ENCODE results near the gene PRKAG3. TPM values are rescaled to one million over a fixed set of nuclear protein-coding genes. Genes with fewer than 3 reads are reported as not detected.

The PRKAG3 gene
- total RNA-seq, 4 donors from 2014 or later = not detected

DNA sequence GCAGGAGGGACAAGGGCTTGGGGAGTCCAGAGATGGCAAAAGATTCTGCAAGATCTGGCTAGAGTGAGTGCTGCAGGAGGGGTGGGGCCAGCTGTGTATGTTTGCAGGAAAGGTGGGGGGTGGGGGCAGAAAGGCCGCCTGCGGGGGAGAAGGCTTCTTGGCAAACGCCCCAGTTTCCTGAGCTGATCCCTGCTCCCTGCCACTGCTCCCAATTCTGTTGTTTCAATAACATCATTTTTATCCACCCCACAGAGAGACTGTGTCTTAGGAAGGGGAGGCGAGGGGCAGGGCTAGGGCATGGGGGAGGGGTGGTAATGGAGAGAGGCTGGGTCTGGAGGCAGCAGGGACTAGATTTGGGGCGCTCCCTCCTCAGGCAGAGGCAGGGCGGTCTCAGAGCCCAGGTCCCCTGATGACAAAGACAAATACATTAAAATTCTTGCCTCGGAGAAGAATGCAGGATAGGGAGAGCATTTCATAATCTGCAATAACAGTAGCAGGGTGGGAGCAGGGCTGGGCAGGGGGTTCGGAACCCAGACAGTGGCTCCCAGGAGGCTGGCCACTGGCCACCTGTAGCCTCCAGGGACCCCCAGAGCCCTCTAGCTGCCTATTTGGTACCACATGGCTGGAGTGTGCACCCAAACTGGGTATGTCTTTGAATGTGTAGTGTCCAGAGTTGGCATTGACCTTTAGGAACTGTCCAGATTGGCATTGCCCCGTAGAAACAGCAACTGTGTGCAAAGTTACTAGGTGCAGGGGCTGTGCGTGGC, 26.0 kb upstream of the PRKAG3 start:
- Histone ChIP-seq H3K9me3 (no peaks in the 10 kb centered on the region), H3K36me3 (no peaks in the 10 kb centered on the region), H3K4me1 (peaks cover 0 to 32% (median 15%) of the 10 kb centered on the region in 3 donors), H3K27ac (no peak overlapping the region), H3K27me3 (peaks cover 97% of the 10 kb centered on the region), H3K4me3 (no peak overlapping the region)
- WGBS, 2 donors (ENCODE audit: low coverage in 1 of 2) = 13 to 23% methylated on average over 5 of the region's 10 CpGs
- ATAC-seq = no peak
- TF ChIP-seq POLR2A (IDR thresholded peaks at IDR 0.05) (no peak), EP300 (IDR thresholded peaks at IDR 0.05) (no peak), POLR2AphosphoS5 (IDR thresholded peaks at IDR 0.05) (no peak)
- TF ChIP-seq, protein P1, sequence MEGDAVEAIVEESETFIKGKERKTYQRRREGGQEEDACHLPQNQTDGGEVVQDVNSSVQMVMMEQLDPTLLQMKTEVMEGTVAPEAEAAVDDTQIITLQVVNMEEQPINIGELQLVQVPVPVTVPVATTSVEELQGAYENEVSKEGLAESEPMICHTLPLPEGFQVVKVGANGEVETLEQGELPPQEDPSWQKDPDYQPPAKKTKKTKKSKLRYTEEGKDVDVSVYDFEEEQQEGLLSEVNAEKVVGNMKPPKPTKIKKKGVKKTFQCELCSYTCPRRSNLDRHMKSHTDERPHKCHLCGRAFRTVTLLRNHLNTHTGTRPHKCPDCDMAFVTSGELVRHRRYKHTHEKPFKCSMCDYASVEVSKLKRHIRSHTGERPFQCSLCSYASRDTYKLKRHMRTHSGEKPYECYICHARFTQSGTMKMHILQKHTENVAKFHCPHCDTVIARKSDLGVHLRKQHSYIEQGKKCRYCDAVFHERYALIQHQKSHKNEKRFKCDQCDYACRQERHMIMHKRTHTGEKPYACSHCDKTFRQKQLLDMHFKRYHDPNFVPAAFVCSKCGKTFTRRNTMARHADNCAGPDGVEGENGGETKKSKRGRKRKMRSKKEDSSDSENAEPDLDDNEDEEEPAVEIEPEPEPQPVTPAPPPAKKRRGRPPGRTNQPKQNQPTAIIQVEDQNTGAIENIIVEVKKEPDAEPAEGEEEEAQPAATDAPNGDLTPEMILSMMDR (IDR thresholded peaks at IDR 0.05) = no peak

DNA sequence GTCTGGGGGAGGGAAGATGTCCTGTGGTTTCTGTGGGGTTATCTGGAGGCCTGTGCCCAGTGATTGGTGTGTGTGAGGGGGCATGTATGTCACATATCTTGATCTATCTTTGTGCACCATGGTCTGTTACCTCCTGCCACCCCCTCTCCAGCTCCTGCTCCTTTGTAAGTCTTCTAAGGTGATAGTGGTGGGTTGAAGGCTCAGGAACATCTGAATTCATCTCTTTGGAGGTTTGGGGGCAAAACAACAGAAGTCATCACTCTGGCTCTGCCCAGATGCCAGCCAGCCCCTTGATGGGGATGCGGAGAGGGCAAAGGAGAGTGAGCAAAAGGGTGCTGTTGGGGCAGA, 25.3 kb upstream of the PRKAG3 start:
- no CpG with 5 or more reads among the region's 1 CpG for WGBS, 2 donors (ENCODE audit: low coverage in 1 of 2)

DNA sequence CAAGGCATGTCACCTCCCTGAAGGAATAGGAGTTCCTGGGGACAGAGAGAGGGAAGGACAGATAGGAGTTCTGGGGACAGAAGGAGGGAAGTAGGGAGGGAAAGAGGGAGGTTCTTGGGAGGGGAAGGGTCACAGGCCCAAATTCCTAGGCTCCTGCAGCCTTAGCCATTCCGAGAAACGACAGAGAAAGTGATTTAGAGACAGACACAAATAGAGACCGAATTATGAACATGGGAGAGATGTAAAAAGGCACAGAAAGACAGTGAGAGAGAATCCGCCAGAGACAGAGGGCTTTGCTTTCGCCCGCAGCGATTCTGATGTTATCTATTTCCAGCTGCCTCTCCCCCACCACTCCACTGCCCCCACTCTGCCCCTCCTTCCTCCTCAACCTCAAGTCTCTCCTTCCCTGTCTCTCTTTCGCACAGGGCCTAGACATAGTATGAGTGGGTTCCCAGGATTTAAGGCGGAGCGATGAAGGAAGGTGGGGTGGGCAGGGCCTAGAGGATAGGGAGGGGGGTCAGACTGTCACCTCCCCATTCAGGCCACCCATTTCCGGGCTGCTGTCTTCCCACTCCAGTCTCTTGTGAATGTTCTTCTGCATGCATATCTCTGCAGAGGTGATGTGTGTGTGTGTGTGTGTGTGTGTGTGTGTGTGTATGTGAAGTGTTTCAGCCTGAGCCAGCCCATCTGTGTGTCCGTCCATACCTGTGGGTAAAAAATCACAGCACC, 24.7 kb upstream of the PRKAG3 start:
- Histone ChIP-seq H3K27me3 (peaks cover 97% of the 10 kb centered on the region), H3K9me3 (no peaks in the 10 kb centered on the region), H3K27ac (no peak overlapping the region), H3K4me1 (peaks cover 0 to 30% (median 15%) of the 10 kb centered on the region in 3 donors), H3K4me3 (no peak overlapping the region), H3K36me3 (no peaks in the 10 kb centered on the region)
- TF ChIP-seq EP300 (IDR thresholded peaks at IDR 0.05) (no peak), POLR2AphosphoS5 (IDR thresholded peaks at IDR 0.05) (no peak)
- ATAC-seq = no peak
- 28 to 36% methylated on average over 5 to 7 of the region's 12 CpGs for whole genome bisulfite sequencing, 2 donors (ENCODE audit: low coverage in 1 of 2)

More for the DNA sequence above, 25.3 kb upstream of the PRKAG3 start:
- TF ChIP-seq, protein P1 (IDR thresholded peaks at IDR 0.05) = no peak
- TF ChIP-seq EP300 (IDR thresholded peaks at IDR 0.05) = no peak
- TF ChIP-seq POLR2AphosphoS5 (IDR thresholded peaks at IDR 0.05) = no peak
- no peak for TF ChIP-seq POLR2A (IDR thresholded peaks at IDR 0.05)
- Histone ChIP-seq H3K9me3 (no peaks in the 10 kb centered on the region), H3K36me3 (no peaks in the 10 kb centered on the region), H3K27ac (no peak overlapping the region), H3K27me3 (peaks cover 97% of the 10 kb centered on the region), H3K4me1 (peaks cover 0 to 32% (median 15%) of the 10 kb centered on the region in 3 donors), H3K4me3 (no peak overlapping the region)
- no peak for ATAC-seq

DNA sequence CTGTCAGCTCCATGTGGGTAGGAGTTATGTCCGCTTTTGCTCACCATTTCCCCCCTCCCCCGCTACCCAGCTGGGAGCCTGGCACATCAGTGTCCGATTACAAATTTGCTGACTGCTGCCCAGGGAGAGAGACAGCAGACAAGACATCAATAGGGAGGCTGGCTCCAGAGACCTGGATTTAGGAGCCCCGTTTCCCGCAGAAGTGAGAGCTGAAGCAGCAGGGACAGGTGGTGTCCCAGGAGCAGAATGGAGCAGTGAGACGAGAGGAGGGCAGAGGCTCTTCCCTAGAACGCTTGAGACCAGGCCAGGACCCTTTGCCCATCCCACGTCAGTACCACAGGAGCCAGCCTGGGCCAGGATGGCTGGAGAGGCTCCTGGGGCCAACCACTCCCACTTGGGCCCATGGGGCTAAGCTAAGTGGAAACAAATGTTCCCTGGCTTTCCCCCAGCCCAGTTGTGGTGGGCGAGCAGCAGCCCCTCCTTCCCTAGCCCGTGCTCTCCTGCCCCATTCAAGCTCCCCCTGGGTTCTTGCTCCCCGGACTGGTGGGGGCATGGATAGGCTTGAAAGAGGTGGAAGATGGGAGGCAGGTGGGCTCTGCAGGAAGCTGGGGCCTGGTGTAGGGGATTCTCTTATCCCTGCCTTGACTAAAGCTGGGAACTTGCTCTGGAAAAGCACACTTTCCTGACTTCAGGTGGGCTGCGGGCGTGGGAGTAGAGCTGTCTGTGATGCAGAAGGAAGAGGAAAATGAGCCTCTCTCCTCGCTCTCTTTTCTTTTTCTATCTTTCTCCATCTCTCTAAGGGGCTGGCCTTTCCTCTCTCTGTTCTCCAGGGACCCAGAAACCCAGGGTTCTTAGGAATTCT, 23.9 kb upstream of the PRKAG3 start:
- no peak overlapping the region for H3K27ac ChIP-seq
- TF ChIP-seq POLR2A (IDR thresholded peaks at IDR 0.05) = no peak
- no peak for TF ChIP-seq POLR2AphosphoS5 (IDR thresholded peaks at IDR 0.05)
- TF ChIP-seq EP300 (IDR thresholded peaks at IDR 0.05) = no peak
- TF ChIP-seq, protein P1 (IDR thresholded peaks at IDR 0.05) = no peak
- H3K9me3 ChIP-seq = no peaks in the 10 kb centered on the region
- H3K27me3 ChIP-seq = peaks cover 97% of the 10 kb centered on the region
- no peak overlapping the region for H3K4me3 ChIP-seq
- H3K4me1 ChIP-seq = peaks cover 0 to 22% (median 10%) of the 10 kb centered on the region in 3 donors
- H3K36me3 ChIP-seq = no peaks in the 10 kb centered on the region
- no peak for ATAC-seq
- 40 to 51% methylated on average over 1 to 6 of the region's 14 CpGs for WGBS, 2 donors (ENCODE audit: low coverage in 1 of 2)

DNA sequence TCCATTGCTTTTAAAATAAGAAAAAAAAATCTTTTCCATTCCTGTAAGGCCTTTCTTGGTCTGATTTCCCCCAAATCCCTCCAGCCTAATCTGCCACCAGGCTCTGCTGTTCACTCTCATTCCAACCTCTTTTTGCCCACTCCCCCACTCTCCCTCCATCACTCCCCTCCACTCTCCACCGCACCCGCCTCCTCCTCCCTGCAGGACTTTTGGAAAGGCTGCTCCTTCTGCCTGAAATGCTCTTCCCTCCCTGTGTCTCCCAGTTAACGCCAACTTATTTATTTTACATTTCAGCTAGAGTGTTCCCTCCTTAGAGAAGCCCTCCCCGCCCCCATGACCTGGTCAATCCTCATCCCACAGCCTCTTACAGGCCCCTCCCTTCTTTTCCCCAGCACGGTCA, 23.3 kb upstream of the PRKAG3 start:
- H3K4me1 ChIP-seq = peaks cover 0 to 15% (median 3%) of the 10 kb centered on the region in 3 donors
- no peak for TF ChIP-seq EP300 (IDR thresholded peaks at IDR 0.05)
- TF ChIP-seq, protein P1 (IDR thresholded peaks at IDR 0.05) = no peak
- no peak for TF ChIP-seq POLR2A (IDR thresholded peaks at IDR 0.05)
- TF ChIP-seq POLR2AphosphoS5 (IDR thresholded peaks at IDR 0.05) = no peak
- 30 to 35% methylated on average over 5 of the region's 5 CpGs for WGBS, 2 donors (ENCODE audit: low coverage in 1 of 2)
- H3K4me3 ChIP-seq = no peak overlapping the region
- H3K36me3 ChIP-seq = no peaks in the 10 kb centered on the region
- no peak overlapping the region for H3K27ac ChIP-seq
- ATAC-seq = no peak
- no peaks in the 10 kb centered on the region for H3K9me3 ChIP-seq
- peaks cover 97% of the 10 kb centered on the region for H3K27me3 ChIP-seq
